Putamen (tissue), 1 donor: ENCODE data around the gene HPD.
"Not testable (repeated sequence)": the region's sequence is repeated elsewhere in the genome, so short reads cannot be mapped to it uniquely, and the experiment has no call there.

Source experiments
- DNase-seq: peaks from one replicate; pipeline ENCODE4 v3.0.0-alpha.2; 2016; ENCODE audit warnings: low spot score

The HPD gene

DNA sequence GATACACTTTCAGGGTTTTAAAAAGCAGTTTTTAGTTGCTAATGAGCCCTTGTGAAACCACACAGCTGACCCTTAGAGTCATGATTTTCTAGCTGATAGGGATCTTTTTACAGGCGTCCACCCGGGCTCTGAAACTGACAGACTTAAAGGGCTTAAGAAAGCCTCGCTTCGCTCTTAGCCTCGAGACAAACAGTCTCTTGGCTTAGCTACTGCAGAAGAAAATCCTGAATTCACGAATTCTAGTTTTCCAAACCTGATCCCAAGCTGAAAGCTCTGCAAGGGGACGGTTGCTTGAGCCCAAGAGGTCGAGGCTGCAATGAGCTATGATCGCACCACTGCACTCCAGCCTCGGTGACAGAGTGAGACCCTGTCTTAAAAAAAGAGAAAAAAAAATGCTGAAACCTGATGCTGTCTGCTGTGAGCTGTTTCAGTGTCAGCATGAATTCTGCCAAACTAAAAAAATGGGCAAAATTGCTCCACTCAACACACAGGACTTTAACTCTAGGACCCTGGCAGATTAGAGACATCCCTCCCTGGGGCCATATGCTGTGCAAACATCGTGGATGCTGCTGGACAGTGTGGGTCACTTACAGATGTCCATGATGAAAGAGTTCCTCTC lies 3.1 kb upstream of the HPD start:
- DNase-seq = no peak

DNA sequence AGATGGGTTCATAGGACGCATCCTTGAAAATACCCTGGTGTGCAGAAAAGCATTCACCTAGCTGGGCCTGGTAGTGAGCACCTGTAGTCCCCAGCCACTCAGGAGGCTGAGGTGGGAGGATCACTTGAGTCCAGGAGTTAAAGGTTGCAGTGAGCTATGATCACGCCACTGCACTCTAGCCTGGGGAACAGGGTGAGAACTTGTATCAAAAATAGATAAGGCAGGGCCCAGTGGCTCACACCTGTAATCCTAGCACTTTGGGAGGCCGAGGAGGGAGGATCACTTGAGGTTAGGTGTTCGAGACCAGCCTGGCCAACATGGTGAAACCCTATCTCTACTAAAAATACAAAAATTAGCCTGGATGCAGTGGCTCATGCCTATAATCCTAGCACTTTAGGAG lies 2.0 kb upstream of the HPD start:
- DNase-seq = not testable (repeated sequence)

GRCh38 chr12:121860257-121860656 lies 1.6 kb upstream of the HPD start:
- no peak for DNase-seq

DNA sequence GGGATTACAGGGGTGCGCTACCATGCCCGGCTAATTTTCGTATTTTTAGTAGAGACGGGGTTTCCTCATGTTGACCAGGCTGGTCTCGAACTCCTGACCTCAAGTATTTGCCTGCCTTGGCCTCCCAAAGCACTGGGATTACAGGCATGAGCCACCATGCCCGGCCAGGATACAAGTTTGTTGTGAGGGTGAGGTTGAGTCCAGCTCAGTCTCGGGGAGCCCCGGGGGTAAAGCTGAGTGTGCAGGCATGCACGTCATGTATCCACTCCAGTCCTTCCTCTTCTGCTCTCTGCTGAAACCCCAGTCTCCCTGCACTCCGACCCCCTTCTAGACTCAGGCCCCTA lies 369 bp downstream of the HPD start:
- DNase-seq = no peak

DNA sequence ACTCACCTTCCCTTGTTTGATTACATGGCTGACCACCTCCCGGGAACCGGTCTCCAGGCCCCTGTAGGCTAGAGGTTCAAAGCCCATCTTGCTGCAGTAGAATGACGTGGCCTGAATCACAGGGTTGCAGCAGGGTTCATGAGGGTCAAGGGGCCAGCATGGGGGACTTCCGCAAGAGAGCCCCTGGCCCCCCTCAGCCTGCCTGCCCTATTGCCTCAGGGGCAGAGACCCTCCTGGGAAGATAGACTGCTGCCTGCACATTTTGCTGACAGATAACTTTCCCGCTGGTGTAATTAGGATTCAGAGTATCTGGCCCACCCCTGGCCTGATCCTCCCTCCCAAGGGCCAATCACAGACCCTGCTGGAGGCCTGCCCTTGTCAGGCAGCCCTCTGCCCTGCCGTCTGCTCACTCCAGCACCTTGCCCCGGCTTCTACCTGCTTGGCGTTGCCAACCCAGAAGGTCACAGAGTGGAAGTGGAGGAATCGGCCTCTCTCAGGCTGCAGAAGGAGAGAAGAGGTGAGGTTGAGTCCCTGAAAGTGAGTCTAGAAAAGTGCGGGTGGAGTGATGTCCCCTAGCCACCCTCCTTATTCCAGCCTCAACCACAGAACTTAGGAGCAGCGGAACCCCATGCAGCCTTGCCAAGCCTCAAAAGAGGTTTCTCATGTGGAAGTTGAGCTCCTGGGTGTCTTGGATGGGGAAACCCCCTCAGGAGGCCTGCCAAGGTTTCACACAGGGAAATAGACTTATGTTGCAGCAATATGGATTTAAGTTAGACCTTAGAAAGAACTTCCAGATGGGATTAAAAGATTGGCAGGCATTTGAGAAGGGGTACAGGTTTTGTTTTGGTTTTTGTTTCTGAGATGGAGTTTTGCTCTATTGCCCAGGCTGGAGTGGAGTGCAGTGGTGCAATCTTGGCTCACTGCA lies 1.1 kb downstream of the HPD start:
- no peak for DNase-seq

- DNase-seq = not testable (repeated sequence)
Measured at GRCh38 chr12:121852392-121852791, 6.3 kb downstream of the HPD start.

DNA sequence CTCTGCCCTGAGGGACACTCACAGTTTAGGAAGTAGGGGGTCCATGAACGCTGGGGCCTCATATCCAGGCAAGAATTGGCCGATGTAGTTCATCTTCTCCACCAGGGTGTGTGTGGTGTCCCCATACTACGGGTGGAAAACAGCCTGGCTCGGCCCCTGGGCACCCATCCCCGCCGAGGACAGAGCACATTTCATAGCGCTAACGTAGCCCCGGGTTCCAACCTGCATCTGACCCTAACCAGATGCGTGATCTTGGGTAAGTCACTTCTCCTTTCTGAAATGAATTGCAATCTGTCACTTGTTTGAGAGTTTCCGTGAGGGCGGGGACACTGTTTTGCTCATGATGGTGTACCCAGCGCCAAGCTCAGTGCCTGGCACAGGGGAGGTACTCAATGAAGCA lies 9.0 kb downstream of the HPD start:
- no peak for DNase-seq

DNA sequence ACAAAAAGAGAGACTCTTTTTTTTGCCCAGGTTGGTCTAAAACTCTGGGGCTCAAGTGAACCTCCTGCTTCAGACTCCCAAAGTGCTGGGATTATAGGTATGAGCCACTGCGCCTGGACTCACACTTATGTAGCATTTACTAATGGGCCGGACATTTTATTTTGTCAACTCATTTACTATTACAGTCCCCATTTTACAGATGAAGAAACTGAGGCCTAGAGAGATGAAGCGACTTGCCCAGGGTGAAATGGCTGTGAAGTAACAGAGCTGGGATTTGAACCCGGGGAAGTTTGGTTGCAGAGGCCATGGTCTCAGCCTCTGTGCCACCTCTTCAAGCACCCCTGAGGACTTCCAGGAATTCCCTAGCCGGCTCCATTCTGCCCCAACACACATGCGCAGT lies 9.4 kb downstream of the HPD start:
- DNase-seq = no peak

DNA sequence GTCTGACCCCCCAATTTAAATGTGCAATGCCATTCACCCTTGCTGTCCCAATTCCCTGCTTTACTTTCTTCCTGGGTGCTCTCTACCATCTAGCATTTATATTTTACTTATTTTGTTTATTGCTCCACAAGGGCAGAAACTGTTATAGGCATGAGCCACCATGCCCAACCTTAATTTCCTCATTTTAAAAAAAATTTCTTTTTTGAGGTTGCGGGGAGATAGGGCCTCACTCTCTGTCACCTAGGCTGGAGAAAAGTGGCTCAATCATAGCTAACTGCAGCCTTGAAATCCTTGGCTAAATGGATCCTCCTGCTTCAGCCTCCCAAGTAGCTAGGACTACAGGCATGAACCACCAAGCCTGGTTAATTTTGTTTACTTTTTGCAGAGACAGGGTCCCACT lies 13.0 kb downstream of the HPD start:
- DNase-seq = no peak

- no peak for DNase-seq
Measured at GRCh38 chr12:121843236-121843982, 15.2 kb downstream of the HPD start.

DNA sequence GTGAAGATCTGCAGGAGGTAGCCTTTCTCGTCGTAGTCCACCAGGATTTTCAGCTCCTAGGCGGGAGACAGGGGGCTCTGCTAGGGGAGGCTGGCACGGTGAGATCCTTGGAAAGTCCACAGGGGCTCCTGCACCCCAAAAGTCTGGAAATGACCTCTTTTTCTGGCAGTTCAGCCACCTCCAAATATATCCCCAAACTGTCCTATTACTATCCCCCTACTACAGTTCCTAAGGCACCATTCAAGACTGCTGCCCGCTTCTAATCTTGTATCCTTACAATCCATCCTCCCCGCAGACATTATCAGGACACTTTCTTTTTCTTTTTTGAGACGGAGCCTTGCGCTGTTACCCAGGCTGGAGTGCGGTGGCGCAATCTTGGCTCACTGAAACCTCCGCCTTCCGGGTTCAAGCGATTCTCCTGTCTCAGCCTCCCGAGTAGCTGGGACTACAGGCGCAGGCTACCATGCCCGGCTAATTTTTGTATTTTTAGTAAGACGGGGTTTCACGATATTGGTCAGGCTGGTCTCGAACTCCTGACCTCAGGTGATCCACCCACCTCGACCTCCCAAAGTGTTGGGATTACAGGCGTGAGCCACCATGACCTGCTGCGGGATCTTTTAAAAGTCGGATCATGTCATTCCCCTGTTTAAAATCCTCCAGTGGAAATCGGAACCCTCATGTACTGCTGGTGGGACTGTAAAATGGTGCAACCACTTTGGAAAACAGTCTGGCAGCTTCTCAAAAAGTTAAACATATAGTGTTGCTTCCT lies 18.5 kb downstream of the HPD start:
- DNase-seq = no peak

DNA sequence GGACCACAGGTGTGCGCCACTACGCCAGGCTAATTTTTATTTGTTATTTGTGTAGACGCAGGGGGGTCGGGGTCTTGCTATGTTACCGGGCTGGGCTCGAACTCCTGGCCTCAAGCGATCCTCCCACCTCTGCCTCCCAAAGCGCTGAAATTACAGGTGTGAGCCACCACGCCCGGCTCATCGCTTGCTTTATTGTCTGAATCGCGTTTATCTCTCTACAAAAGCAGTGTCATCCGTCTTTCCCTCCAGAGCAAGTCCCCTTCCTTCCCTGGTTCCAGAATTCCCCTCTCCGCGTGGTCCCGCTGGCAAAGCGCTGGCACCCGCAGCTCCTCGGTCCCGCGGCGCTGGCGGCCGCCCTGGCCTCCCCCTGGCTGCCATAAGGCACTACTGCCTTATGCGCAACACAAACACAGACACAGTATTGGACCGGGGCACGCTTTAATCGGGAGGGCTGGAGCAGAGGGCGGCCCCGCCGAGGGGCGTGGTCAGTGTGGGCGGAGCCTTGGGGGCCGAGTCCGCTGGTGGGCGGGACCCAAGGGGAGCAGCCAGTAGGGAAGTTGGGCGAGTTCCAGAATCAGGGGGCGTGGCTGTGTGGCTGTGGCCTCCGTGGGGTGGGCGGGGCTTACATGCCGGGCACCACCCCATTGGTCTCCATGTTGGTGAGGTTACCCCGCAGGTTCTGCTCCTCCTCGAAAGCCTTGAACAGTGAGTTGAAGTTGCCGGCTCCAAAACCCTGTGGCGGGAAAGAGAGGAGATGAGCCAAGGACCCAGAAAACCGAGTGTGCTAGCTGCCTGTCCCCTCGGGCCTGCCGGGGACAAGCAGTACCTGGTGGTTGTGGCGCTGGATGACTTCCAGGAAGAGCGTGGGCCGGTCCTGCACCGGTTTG lies 19.3 kb downstream of the HPD start:
- DNase-seq = peak; percentile 92

DNA sequence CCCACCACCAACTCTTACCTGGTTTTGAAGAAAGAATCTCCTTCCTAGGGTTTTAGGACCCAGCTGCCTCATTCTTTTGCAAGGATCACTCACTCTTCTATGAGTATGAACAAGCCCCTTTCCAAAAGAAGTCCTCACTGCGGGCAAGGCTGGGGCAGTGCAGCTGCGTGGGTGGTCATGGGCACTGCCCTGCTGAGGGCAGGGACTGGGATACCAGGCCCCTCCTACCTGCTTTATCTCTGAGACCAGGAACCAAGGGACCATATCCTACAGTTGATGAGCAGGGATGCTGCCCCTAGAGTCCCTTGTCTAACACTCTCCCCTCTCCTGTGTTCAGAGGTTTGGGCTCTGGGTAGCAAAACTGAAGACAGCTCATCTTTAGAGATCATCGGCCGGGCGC lies 20.5 kb downstream of the HPD start:
- DNase-seq = no peak

- DNase-seq = no peak
Measured at GRCh38 chr12:121837680-121838079, 21.0 kb downstream of the HPD start.

DNA sequence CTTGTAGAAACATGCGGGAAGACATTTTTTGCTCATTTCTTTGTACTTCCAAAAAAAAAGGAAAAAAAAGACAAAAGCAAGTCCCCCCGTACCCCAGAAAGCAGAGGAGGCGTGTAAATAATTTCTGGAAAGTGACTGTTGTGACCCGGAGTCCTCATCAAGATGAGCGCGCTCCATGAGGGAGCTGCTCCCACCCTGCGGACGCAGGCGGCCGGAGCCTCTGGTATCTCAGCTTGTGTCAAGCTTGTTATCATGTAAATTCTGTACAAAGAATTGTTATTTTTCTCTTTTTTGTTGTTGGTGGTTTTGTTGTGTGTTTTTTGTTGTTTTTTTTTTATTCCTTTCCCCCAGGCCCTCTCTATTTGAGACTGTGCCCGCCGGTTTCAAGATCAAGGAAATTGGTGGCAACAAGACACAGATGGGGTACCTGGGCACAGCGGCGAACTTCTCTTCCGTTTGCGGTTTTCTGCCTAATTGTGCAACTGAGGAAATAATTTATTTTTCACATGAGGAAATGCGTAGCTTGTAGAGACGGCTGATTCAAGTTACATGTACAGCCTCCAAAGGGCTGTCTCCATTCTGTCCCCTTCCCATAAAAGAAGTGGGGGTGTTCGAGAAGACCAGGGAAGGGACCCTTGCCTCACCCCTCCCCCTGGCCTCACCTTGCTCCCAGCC lies 27.0 kb downstream of the HPD start:
- DNase-seq = no peak

GRCh38 chr12:121830588-121831265 lies 27.9 kb downstream of the HPD start:
- DNase-seq = no peak

DNA sequence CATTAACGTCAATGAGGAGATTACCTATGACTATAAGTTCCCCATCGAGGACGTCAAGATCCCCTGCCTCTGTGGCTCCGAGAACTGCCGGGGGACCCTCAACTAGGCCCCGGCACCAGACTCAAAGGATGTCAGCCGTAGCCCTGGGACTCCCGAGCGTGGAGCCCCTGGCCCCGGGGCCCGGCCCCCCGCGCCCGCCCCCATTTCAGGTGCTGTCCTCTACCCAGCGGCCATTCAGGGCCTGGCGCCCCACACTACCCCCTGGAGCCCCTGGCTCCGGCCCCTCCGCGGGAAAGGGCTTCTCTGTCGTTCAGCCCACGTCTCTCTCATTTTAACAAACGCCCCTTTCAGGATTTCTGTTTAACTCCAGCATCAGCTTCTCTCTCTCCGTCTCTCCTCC lies 28.5 kb downstream of the HPD start:
- DNase-seq = no peak

GRCh38 chr12:121829250-121829918 lies 29.3 kb downstream of the HPD start:
- no peak for DNase-seq

DNA sequence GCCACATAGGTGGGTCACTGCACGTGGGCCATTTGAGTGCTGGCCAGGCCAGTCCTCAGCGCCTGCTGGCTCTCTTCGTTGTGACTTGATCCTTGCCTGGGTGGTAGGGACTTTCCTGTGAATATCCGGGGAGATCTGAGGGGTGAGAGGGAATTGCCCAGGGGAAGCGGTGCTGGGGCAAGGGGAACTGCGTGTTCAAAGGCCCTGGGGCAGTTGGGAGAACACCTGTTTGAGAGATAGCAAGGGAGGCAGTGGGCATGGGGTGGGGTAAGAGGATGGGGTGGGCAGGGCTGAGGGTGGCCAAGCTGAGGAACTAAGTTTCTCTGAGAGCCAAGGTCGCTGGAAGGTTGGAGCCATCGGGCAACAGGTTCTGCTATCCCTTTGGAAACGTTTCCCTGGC lies 29.8 kb downstream of the HPD start:
- DNase-seq = no peak
